ENCODE results near the gene EEIG1.

Gene EEIG1

GRCh38 chr9:127959841-127960409 is 20.9 kb downstream of the EEIG1 start:
- DNase-seq (ENCODE audit: low spot score): no peak

- no peak for DNase-seq (ENCODE audit: low spot score)
Observed at GRCh38 chr9:127959398-127959797, 21.4 kb downstream of the EEIG1 start.

- DNase-seq (ENCODE audit: low spot score): no peak
Observed at GRCh38 chr9:127958728-127959127, 22.1 kb downstream of the EEIG1 start.

- peak; percentile 97 for DNase-seq (ENCODE audit: low spot score)
Observed at GRCh38 chr9:127955294-127956015, 25.3 kb downstream of the EEIG1 start.

GRCh38 chr9:127954831-127955293 is 25.9 kb downstream of the EEIG1 start:
- no peak for DNase-seq (ENCODE audit: low spot score)

- DNase-seq (ENCODE audit: low spot score): no peak
Observed at GRCh38 chr9:127953768-127954505, 26.9 kb downstream of the EEIG1 start.

GRCh38 chr9:127953154-127953553 is 27.6 kb downstream of the EEIG1 start:
- DNase-seq (ENCODE audit: low spot score): no peak

GRCh38 chr9:127950513-127951289 is 30.1 kb downstream of the EEIG1 start:
- no peak for DNase-seq (ENCODE audit: low spot score)

GRCh38 chr9:127949827-127950512 is 30.8 kb downstream of the EEIG1 start:
- DNase-seq (ENCODE audit: low spot score): no peak

GRCh38 chr9:127947841-127948710 is 32.7 kb downstream of the EEIG1 start:
- no peak for DNase-seq (ENCODE audit: low spot score)

- no peak for DNase-seq (ENCODE audit: low spot score)
Observed at GRCh38 chr9:127946728-127947127, 34.1 kb downstream of the EEIG1 start.

GRCh38 chr9:127945942-127946341 is 34.8 kb downstream of the EEIG1 start:
- DNase-seq (ENCODE audit: low spot score): no peak

- DNase-seq (ENCODE audit: low spot score): no peak
Observed at GRCh38 chr9:127945338-127945737, 35.5 kb downstream of the EEIG1 start.

GRCh38 chr9:127944586-127945218 is 36.1 kb downstream of the EEIG1 start:
- DNase-seq (ENCODE audit: low spot score): no peak

- peak; percentile 83 for DNase-seq (ENCODE audit: low spot score)
Observed at GRCh38 chr9:127943731-127944144, 37.1 kb downstream of the EEIG1 start.

GRCh38 chr9:127943011-127943662 is 37.7 kb downstream of the EEIG1 start:
- DNase-seq (ENCODE audit: low spot score): no peak

GRCh38 chr9:127942216-127943010 is 38.4 kb downstream of the EEIG1 start:
- peak; percentile 74 for DNase-seq (ENCODE audit: low spot score)

- DNase-seq (ENCODE audit: low spot score): no peak
Observed at GRCh38 chr9:127941961-127942215, 38.9 kb downstream of the EEIG1 start.

Measured in HuH-7.5 (cell line).